Measurements from ENCODE around the gene SIRT3.

GRCh38 chr11:232783-233565 lies 3.2 kb downstream of the SIRT3 start:
- TF ChIP-seq CTCF (IDR thresholded peaks at IDR 0.05; ENCODE audit: low read length) (no peak), EZH2phosphoT487 (IDR thresholded peaks at IDR 0.05; ENCODE audit: low read length) (no peak), EZH2 (optimal IDR thresholded peaks at IDR 0.05; ENCODE audit: low read depth, low read length) (no peak)
